GM23338 (cell line): ENCODE measurements around the gene TAOK3. TPM values are rescaled to one million over a fixed set of nuclear protein-coding genes. Genes with fewer than 3 reads are reported as not detected.
A peak's percentile ranks its signal among the peaks of the same experiment; 100 is the strongest.

Experiments
- ATAC-seq: fragments of 200-7000 bp; cut with Tn5 transposase; 3 replicates; pipeline ENCODE4 v1.9.1; 2020
- DNase-seq: peaks from one replicate; pipeline ENCODE4 v3.0.0-alpha.2; 2015; ENCODE audit warnings: low spot score
- H2AFZ ChIP-seq: fragments of 200-600 bp; sonication (generic); 2 replicates; pipeline ENCODE4 v1.8.0; 2016; ENCODE audit warnings: antibody characterized with exemption, mild to moderate bottlenecking, moderate library complexity
- H3F3A ChIP-seq: fragments of 200-600 bp; sonication (generic); replicated peaks from 2 replicates; pipeline ENCODE4 v1.8.0; 2017; ENCODE audit warnings: antibody characterized with exemption, mixed run types, low read depth
- H3K27ac ChIP-seq: fragments of 200-600 bp; sonication (generic); 2 replicates; pipeline ENCODE4 v1.6.1; 2016; ENCODE audit warnings: low read depth
- H3K27me3 ChIP-seq: fragments of 200-600 bp; sonication (generic); 2 replicates; pipeline ENCODE4 v1.8.0; 2016; ENCODE audit warnings: mild to moderate bottlenecking, mixed run types, moderate library complexity; ENCODE audit not compliant: insufficient read depth
- H3K36me3 ChIP-seq: fragments of 200-600 bp; sonication (generic); 2 replicates; pipeline ENCODE4 v1.8.0; 2016; ENCODE audit warnings: mild to moderate bottlenecking; ENCODE audit not compliant: insufficient read depth
- H3K4me1 ChIP-seq: fragments of 200-600 bp; sonication (generic); 2 replicates; pipeline ENCODE4 v1.8.0; 2016; ENCODE audit warnings: mild to moderate bottlenecking, moderate library complexity; ENCODE audit not compliant: insufficient read depth
- H3K4me2 ChIP-seq: fragments of 200-600 bp; sonication (generic); 2 replicates; pipeline ENCODE4 v1.7.1; 2017; ENCODE audit warnings: mixed run types
- H3K4me3 ChIP-seq: fragments of 200-600 bp; sonication (generic); 2 replicates; pipeline ENCODE4 v1.6.1; 2016; ENCODE audit warnings: mixed run types
- H3K79me2 ChIP-seq: fragments of 200-600 bp; sonication (generic); replicated peaks from 2 replicates; pipeline ENCODE4 v1.8.0; 2017; ENCODE audit warnings: mild to moderate bottlenecking; ENCODE audit not compliant: insufficient read depth
- H3K9me2 ChIP-seq: fragments of 200-600 bp; sonication (generic); 2 replicates; pipeline ENCODE4 v1.8.0; 2017; ENCODE audit not compliant: insufficient read depth
- H4K20me1 ChIP-seq: fragments of 200-600 bp; sonication (generic); replicated peaks from 2 replicates; pipeline ENCODE4 v1.8.0; 2017; ENCODE audit warnings: mild to moderate bottlenecking; ENCODE audit not compliant: insufficient read depth
- H3K27ac Mint-ChIP-seq: 2 replicates; pipeline ENCODE4 v1.8.0; 2020; ENCODE audit warnings: inconsistent platforms, mild to moderate bottlenecking, moderate library complexity, mixed read lengths
- H3K27me3 Mint-ChIP-seq: 3 replicates; pipeline ENCODE4 v1.8.0; 2022; ENCODE audit warnings: low read depth, mild to moderate bottlenecking, moderate library complexity, mixed read lengths, inconsistent platforms; ENCODE audit not compliant: insufficient read depth, poor library complexity
- H3K36me3 Mint-ChIP-seq: 3 replicates; pipeline ENCODE4 v1.8.0; 2021; ENCODE audit warnings: low read depth, mild to moderate bottlenecking, inconsistent platforms, moderate library complexity, mixed read lengths
- H3K4me1 Mint-ChIP-seq: 3 replicates; pipeline ENCODE4 v1.8.0; 2020; ENCODE audit warnings: mild to moderate bottlenecking, inconsistent platforms, mixed read lengths
- H3K4me3 Mint-ChIP-seq: 3 replicates; pipeline ENCODE4 v1.8.0; 2021; ENCODE audit warnings: moderate library complexity, mild to moderate bottlenecking, inconsistent platforms, mixed read lengths
- H3K9me3 Mint-ChIP-seq: 3 replicates; pipeline ENCODE4 v1.8.0; 2020; ENCODE audit warnings: moderate library complexity, mild to moderate bottlenecking, inconsistent platforms, mixed read lengths
- CREB1 ChIP-seq: fragments of 250-450 bp; sonication (Bioruptor Pico); IDR thresholded peaks from 2 replicates; pipeline ENCODE4 v1.5.0; 2020; ENCODE audit warnings: low read depth, mild to moderate bottlenecking, moderate library complexity
- CTCF ChIP-seq, 2 experiments: fragments of 200-600 bp in 1 of 2; sonication (generic) in 1 of 2; conservative IDR thresholded peaks; 2 replicates each; pipeline versions ENCODE4 v1.5.1 to v1.6.1; 2016 to 2017; ENCODE audit warnings: antibody characterized with exemption in 2 of 2, low read depth in 2 of 2, mild to moderate bottlenecking in 2 of 2, moderate library complexity in 1 of 2
- EZH2 ChIP-seq: fragments of 200-600 bp; sonication (generic); IDR thresholded peaks from one replicate; pipeline ENCODE4 v1.8.0; 2017; ENCODE audit warnings: antibody characterized with exemption, mild to moderate bottlenecking, low read depth; ENCODE audit not compliant: unreplicated experiment
- EZH2phosphoT487 ChIP-seq: fragments of 200-600 bp; sonication (generic); IDR thresholded peaks from one replicate; pipeline ENCODE4 v1.8.1; 2018; ENCODE audit warnings: antibody characterized with exemption; ENCODE audit not compliant: unreplicated experiment
- JUNB ChIP-seq: IDR thresholded peaks from one replicate; pipeline ENCODE4 v1.6.1; 2016; ENCODE audit warnings: antibody characterized with exemption; ENCODE audit not compliant: unreplicated experiment
- NANOG ChIP-seq: IDR thresholded peaks from 2 replicates; pipeline ENCODE4 v1.6.1; 2016; ENCODE audit warnings: antibody characterized with exemption, borderline replicate concordance
- POLR2AphosphoS5 ChIP-seq: IDR thresholded peaks from 2 replicates; pipeline ENCODE4 v1.6.1; 2016; ENCODE audit warnings: antibody characterized with exemption, low read depth
- STAT1 ChIP-seq: IDR thresholded peaks from one replicate; pipeline ENCODE4 v1.6.1; 2016; ENCODE audit warnings: antibody characterized with exemption; ENCODE audit not compliant: unreplicated experiment
- ZNF114 ChIP-seq: fragments of 250-450 bp; sonication (Bioruptor Pico); IDR thresholded peaks from 2 replicates; pipeline ENCODE4 v1.5.0; 2020; ENCODE audit warnings: mild to moderate bottlenecking, moderate library complexity
- ZNF331 ChIP-seq: fragments of 250-450 bp; sonication (Bioruptor Pico); IDR thresholded peaks from 2 replicates; pipeline ENCODE4 v1.5.0; 2020; ENCODE audit warnings: low read depth, mild to moderate bottlenecking, moderate library complexity
- ZNF462 ChIP-seq: fragments of 250-450 bp; sonication (Bioruptor Pico); IDR thresholded peaks from 2 replicates; pipeline ENCODE4 v1.5.0; 2020; ENCODE audit warnings: mild to moderate bottlenecking, moderate library complexity
- polyA plus RNA-seq: library from polyadenylated mRNA; unstranded; fragments of >200 nt; fragmentation: Nextera tagmentation; extraction: Ambion mirVana; gene quantifications from 2 replicates; pipeline ENCODE4 v1.2.1, GENCODE V29; 2016
- total RNA-seq: library from RNA; depleted of rRNA; stranded (reverse); fragments of >200 nt; shearing (Covaris generic); gene quantifications from 2 replicates; pipeline ENCODE4 v1.2.3, GENCODE V29; 2014
- TF ChIP-seq, protein P1 (sequence below): IDR thresholded peaks from one replicate; pipeline ENCODE4 v1.6.1; 2018; ENCODE audit warnings: antibody characterized with exemption; ENCODE audit not compliant: unreplicated experiment
- TF ChIP-seq, protein P2 (sequence below): IDR thresholded peaks from 2 replicates; pipeline ENCODE4 v1.6.1; 2016; ENCODE audit warnings: antibody characterized with exemption

The TAOK3 gene
- total and polyA plus RNA-seq, 2 experiments from 2014 or later, result 7.6 to 20.4 TPM

DNA sequence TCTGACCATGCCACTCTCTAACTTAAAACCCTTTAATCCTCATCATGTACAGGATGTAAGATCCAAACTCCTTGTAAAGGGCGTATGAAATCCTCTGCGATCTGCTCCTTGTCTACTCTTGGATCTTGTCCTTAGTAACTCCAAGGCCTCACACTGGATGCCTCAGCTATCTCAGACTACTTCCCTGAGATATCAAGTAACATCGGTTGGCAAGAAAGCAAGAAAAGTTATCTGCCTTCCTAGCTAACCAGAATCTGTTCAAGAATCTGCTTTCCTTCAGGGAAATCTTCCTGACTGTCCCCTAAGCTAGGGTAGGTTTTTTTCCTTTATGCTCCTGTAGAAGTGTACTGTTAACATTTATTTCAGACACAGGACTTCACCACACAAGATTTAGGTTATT lies 82.6 kb downstream of the TAOK3 start:
- peak overlapping the region; percentile 39; the same call in 1 of the 2 replicates for H3K27ac ChIP-seq
- no peaks in the 10 kb centered on the region for H3K79me2 ChIP-seq
- H3K9me3 Mint-ChIP-seq, result no peaks in the 10 kb centered on the region
- H3F3A ChIP-seq, result no peaks in the 10 kb centered on the region
- H3K27ac Mint-ChIP-seq, result no peak overlapping the region
- DNase-seq, result no peak
- no peaks in the 10 kb centered on the region for H3K4me1 Mint-ChIP-seq
- ATAC-seq, result no peak
- no peak overlapping the region for H3K4me2 ChIP-seq
- H3K36me3 Mint-ChIP-seq, result no peaks in the 10 kb centered on the region
- H3K36me3 ChIP-seq, result no peaks in the 10 kb centered on the region
- H4K20me1 ChIP-seq, result no peaks in the 10 kb centered on the region
- H3K27me3 ChIP-seq, result no peaks in the 10 kb centered on the region
- no peaks in the 10 kb centered on the region for H3K4me1 ChIP-seq
- H3K9me2 ChIP-seq, result no peaks in the 10 kb centered on the region
- no peak overlapping the region for H3K4me3 ChIP-seq
- no peak overlapping the region for H3K4me3 Mint-ChIP-seq
- H3K27me3 Mint-ChIP-seq, result no peaks in the 10 kb centered on the region
- TF ChIP-seq, protein P1, sequence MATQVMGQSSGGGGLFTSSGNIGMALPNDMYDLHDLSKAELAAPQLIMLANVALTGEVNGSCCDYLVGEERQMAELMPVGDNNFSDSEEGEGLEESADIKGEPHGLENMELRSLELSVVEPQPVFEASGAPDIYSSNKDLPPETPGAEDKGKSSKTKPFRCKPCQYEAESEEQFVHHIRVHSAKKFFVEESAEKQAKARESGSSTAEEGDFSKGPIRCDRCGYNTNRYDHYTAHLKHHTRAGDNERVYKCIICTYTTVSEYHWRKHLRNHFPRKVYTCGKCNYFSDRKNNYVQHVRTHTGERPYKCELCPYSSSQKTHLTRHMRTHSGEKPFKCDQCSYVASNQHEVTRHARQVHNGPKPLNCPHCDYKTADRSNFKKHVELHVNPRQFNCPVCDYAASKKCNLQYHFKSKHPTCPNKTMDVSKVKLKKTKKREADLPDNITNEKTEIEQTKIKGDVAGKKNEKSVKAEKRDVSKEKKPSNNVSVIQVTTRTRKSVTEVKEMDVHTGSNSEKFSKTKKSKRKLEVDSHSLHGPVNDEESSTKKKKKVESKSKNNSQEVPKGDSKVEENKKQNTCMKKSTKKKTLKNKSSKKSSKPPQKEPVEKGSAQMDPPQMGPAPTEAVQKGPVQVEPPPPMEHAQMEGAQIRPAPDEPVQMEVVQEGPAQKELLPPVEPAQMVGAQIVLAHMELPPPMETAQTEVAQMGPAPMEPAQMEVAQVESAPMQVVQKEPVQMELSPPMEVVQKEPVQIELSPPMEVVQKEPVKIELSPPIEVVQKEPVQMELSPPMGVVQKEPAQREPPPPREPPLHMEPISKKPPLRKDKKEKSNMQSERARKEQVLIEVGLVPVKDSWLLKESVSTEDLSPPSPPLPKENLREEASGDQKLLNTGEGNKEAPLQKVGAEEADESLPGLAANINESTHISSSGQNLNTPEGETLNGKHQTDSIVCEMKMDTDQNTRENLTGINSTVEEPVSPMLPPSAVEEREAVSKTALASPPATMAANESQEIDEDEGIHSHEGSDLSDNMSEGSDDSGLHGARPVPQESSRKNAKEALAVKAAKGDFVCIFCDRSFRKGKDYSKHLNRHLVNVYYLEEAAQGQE, result no peak
- TF ChIP-seq CTCF (conservative IDR thresholded peaks at IDR 0.05; ENCODE audit: low read depth in 2 of 2) (no peak), POLR2AphosphoS5 (no peak), CREB1 (CRISPR knock-in tag) (no peak), JUNB (no peak), EZH2phosphoT487 (no peak), EZH2 (no peak), ZNF331 (no peak), STAT1 (no peak), ZNF462 (CRISPR knock-in tag) (no peak), ZNF114 (CRISPR knock-in tag) (no peak), NANOG (no peak)
- TF ChIP-seq, protein P2, sequence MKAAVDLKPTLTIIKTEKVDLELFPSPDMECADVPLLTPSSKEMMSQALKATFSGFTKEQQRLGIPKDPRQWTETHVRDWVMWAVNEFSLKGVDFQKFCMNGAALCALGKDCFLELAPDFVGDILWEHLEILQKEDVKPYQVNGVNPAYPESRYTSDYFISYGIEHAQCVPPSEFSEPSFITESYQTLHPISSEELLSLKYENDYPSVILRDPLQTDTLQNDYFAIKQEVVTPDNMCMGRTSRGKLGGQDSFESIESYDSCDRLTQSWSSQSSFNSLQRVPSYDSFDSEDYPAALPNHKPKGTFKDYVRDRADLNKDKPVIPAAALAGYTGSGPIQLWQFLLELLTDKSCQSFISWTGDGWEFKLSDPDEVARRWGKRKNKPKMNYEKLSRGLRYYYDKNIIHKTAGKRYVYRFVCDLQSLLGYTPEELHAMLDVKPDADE, result no peak
- no peak overlapping the region for H2AFZ ChIP-seq
